HG02981 (cell line): ENCODE measurements around the gene ULK4.
"Not testable (repeated sequence)": the region's sequence is repeated elsewhere in the genome, so short reads cannot be mapped to it uniquely, and the experiment has no call there.

Source experiments
- ATAC-seq: cut with Tn5 transposase; IDR thresholded peaks from one replicate; pipeline ENCODE4 v1.9.1; 2021; ENCODE audit warnings: mild to moderate bottlenecking, moderate library complexity; ENCODE audit not compliant: unreplicated experiment

The ULK4 gene

GRCh38 chr3:41583014-41583413, 378.9 kb downstream of the ULK4 start:
- ATAC-seq, result no peak

- peak; percentile 98 for ATAC-seq
Observed at GRCh38 chr3:41581700-41582099, 380.2 kb downstream of the ULK4 start.

- ATAC-seq, result no peak
Observed at GRCh38 chr3:41580274-41580959, 381.5 kb downstream of the ULK4 start.

- no peak for ATAC-seq
Observed at GRCh38 chr3:41579861-41580260, 382.0 kb downstream of the ULK4 start.

- ATAC-seq, result no peak
Observed at GRCh38 chr3:41578798-41579197, 383.1 kb downstream of the ULK4 start.

- no peak for ATAC-seq
Observed at GRCh38 chr3:41575724-41576123, 386.2 kb downstream of the ULK4 start.

GRCh38 chr3:41574900-41575299, 387.0 kb downstream of the ULK4 start:
- ATAC-seq, result no peak

GRCh38 chr3:41573591-41573990, 388.3 kb downstream of the ULK4 start:
- no peak for ATAC-seq

- ATAC-seq, result no peak
Observed at GRCh38 chr3:41572092-41572491, 389.8 kb downstream of the ULK4 start.

- ATAC-seq, result no peak
Observed at GRCh38 chr3:41569632-41570305, 392.1 kb downstream of the ULK4 start.

- no peak for ATAC-seq
Observed at GRCh38 chr3:41565948-41566514, 395.9 kb downstream of the ULK4 start.

- no peak for ATAC-seq
Observed at GRCh38 chr3:41565003-41565402, 396.9 kb downstream of the ULK4 start.

- not testable (repeated sequence) for ATAC-seq
Observed at GRCh38 chr3:41556245-41556644, 405.7 kb downstream of the ULK4 start.

GRCh38 chr3:41532976-41533375, 428.9 kb downstream of the ULK4 start:
- no peak for ATAC-seq

- no peak for ATAC-seq
Observed at GRCh38 chr3:41526995-41527573, 434.8 kb downstream of the ULK4 start.

GRCh38 chr3:41525303-41526064, 436.4 kb downstream of the ULK4 start:
- no peak for ATAC-seq

GRCh38 chr3:41523897-41524296, 438.0 kb downstream of the ULK4 start:
- no peak for ATAC-seq

- ATAC-seq, result peak; percentile 74
Observed at GRCh38 chr3:41522612-41523011, 439.3 kb downstream of the ULK4 start.

- ATAC-seq, result no peak
Observed at GRCh38 chr3:41521010-41521655, 440.8 kb downstream of the ULK4 start.

- no peak for ATAC-seq
Observed at GRCh38 chr3:41519746-41520145, 442.2 kb downstream of the ULK4 start.

- no peak for ATAC-seq
Observed at GRCh38 chr3:41518626-41519025, 443.3 kb downstream of the ULK4 start.
